Activated naive CD4-positive, alpha-beta T cell treated with anti-CD3 and anti-CD28 coated beads, Interleukin-2, amount 50 U/mL, for 24 hours (primary cell): ENCODE data around the gene CUL4A.

ENCODE experiments used
- H3K27ac Mint-ChIP-seq: one replicate; pipeline ENCODE4 v1.8.0; 2021; ENCODE audit warnings: mild to moderate bottlenecking, mixed read lengths
- H3K27me3 Mint-ChIP-seq: one replicate; pipeline ENCODE4 v1.8.0; 2021; ENCODE audit warnings: mixed read lengths
- H3K36me3 Mint-ChIP-seq: one replicate; pipeline ENCODE4 v1.8.0; 2021; ENCODE audit warnings: mixed read lengths
- H3K4me1 Mint-ChIP-seq: one replicate; pipeline ENCODE4 v1.8.0; 2021; ENCODE audit warnings: mixed read lengths
- H3K4me3 Mint-ChIP-seq: one replicate; pipeline ENCODE4 v1.8.0; 2021; ENCODE audit warnings: mild to moderate bottlenecking, mixed read lengths
- H3K9me3 Mint-ChIP-seq: one replicate; pipeline ENCODE4 v1.8.0; 2021; ENCODE audit warnings: mixed read lengths

The CUL4A gene

GRCh38 chr13:113274721-113275120, 65.3 kb downstream of the CUL4A start:
- H3K36me3 Mint-ChIP-seq, result no peaks in the 10 kb centered on the region
- H3K9me3 Mint-ChIP-seq, result no peaks in the 10 kb centered on the region
- H3K27me3 Mint-ChIP-seq, result no peaks in the 10 kb centered on the region
- no peak overlapping the region for H3K4me3 Mint-ChIP-seq
- no peak overlapping the region for H3K27ac Mint-ChIP-seq
- H3K4me1 Mint-ChIP-seq, result peaks cover 23% of the 10 kb centered on the region

- Mint-ChIP-seq H3K9me3 (no peaks in the 10 kb centered on the region), H3K27ac (no peak overlapping the region), H3K27me3 (peaks cover under 1% of the 10 kb centered on the region), H3K36me3 (no peaks in the 10 kb centered on the region), H3K4me1 (peaks cover 23% of the 10 kb centered on the region), H3K4me3 (no peak overlapping the region)
These were observed 66.0 kb downstream of the CUL4A start for GRCh38 chr13:113275387-113275786.

DNA sequence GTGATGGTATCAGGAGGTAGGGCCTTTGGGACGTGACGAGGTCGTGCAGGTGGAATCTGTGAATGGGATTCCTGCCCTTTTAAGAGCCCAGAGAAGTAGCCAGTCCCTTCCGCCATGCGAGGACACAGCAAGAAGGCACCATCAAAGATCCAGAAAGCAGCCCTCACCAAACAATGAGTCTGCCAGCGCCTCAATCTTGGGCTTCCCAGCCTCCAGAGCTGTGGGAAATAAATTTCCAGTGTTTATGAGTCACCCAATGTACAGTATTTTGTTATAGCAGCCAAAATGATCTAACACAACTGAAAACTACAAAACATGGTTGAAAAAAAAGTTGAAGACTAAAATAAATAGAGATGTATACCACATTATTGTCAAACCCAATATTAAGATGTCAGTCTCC, 70.7 kb downstream of the CUL4A start:
- peaks cover 6% of the 10 kb centered on the region for H3K27me3 Mint-ChIP-seq
- H3K4me1 Mint-ChIP-seq, result peaks cover 8% of the 10 kb centered on the region
- no peaks in the 10 kb centered on the region for H3K9me3 Mint-ChIP-seq
- H3K36me3 Mint-ChIP-seq, result peaks cover 1% of the 10 kb centered on the region
- H3K4me3 Mint-ChIP-seq, result no peak overlapping the region
- H3K27ac Mint-ChIP-seq, result no peak overlapping the region

DNA sequence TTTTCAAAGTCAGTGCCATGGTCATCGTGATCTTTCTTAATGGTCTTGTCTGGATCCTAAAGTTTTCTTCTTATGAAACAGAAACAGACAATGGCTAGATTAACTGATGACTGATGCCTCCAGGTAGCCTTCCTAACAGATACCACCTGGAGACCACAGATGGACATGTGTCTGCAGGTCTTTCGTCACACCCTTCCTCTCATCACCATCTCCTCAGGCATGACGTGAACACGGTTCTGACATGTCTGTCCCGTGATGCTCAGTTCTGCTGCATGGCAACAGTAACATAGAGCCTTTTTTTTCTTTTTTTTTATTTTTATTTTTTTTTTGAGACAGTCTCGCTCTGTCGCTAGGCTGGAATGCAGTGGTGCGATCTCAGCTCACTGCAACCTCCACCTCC, 74.5 kb downstream of the CUL4A start:
- Mint-ChIP-seq H3K27ac (no peak overlapping the region), H3K36me3 (peaks cover 1% of the 10 kb centered on the region), H3K4me3 (no peak overlapping the region), H3K27me3 (peaks cover 10% of the 10 kb centered on the region), H3K4me1 (no peaks in the 10 kb centered on the region), H3K9me3 (no peaks in the 10 kb centered on the region)

- Mint-ChIP-seq H3K36me3 (no peaks in the 10 kb centered on the region), H3K4me3 (no peak overlapping the region), H3K9me3 (no peaks in the 10 kb centered on the region)
These were observed 79.5 kb downstream of the CUL4A start for GRCh38 chr13:113288880-113289279.

DNA sequence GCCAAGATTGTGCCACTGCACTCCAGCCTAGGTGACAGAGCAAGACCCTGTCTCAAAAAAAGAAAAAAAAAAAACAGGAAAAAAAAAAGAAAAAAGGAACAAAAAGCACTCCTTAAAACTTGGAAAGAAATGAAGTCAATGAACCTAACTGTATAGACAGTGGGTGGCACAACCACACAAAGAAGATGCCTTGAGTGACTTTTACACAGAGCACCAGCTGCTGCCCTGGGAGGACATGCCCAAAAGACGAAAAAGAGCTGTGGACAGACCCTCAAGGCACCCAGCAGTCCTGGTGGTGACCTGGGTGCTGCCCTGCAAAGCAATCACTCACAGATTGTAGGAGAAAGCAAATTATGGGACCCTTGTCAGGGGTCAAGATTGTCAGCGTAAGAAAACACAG, 81.7 kb downstream of the CUL4A start:
- no peak overlapping the region for H3K27ac Mint-ChIP-seq
- H3K4me1 Mint-ChIP-seq, result peaks cover 13% of the 10 kb centered on the region
- H3K27me3 Mint-ChIP-seq, result peaks cover 27% of the 10 kb centered on the region
- no peaks in the 10 kb centered on the region for H3K36me3 Mint-ChIP-seq
- H3K9me3 Mint-ChIP-seq, result no peaks in the 10 kb centered on the region
- H3K4me3 Mint-ChIP-seq, result peak overlapping the region; percentile 5

More at GRCh38 chr13:113288880-113289279, 79.5 kb downstream of the CUL4A start:
- H3K27me3 Mint-ChIP-seq, result peaks cover 26% of the 10 kb centered on the region
- H3K4me1 Mint-ChIP-seq, result peaks cover 9% of the 10 kb centered on the region
- no peak overlapping the region for H3K27ac Mint-ChIP-seq

- peaks cover 20% of the 10 kb centered on the region for H3K4me1 Mint-ChIP-seq
These were observed 82.8 kb downstream of the CUL4A start for GRCh38 chr13:113292021-113292862.

GRCh38 chr13:113293686-113294085, 84.3 kb downstream of the CUL4A start:
- Mint-ChIP-seq H3K9me3 (no peaks in the 10 kb centered on the region), H3K4me1 (peaks cover 28% of the 10 kb centered on the region), H3K27me3 (peaks cover 26% of the 10 kb centered on the region), H3K36me3 (peaks cover 2% of the 10 kb centered on the region), H3K4me3 (no peak overlapping the region), H3K27ac (no peak overlapping the region)

More at GRCh38 chr13:113292021-113292862, 82.8 kb downstream of the CUL4A start:
- H3K9me3 Mint-ChIP-seq, result no peaks in the 10 kb centered on the region
- peaks cover 26% of the 10 kb centered on the region for H3K27me3 Mint-ChIP-seq
- peaks cover 2% of the 10 kb centered on the region for H3K36me3 Mint-ChIP-seq
- peak overlapping the region; percentile 1 for H3K27ac Mint-ChIP-seq
- H3K4me3 Mint-ChIP-seq, result peak overlapping the region; percentile 37

DNA sequence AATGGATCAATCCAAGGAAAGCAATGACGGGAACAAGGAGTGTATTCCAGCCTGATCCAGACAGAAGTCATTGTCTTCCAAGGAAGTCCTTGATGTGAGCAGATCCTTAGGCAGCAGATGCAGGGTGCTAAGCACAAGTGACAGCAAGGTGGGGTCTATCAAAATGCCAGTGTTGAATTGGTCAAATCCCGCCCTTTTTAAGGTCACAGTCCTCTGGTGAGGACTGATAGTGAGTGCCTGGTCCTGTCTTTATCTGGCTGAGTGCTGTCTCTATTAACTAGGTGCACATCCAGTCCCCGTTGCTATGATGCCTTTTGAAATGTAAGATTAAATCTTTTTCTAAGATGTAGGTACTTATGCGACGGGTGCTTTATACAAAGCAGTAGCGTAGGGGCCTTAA, 86.4 kb downstream of the CUL4A start:
- H3K4me1 Mint-ChIP-seq, result peaks cover 40% of the 10 kb centered on the region
- peaks cover 13% of the 10 kb centered on the region for H3K27me3 Mint-ChIP-seq
- no peaks in the 10 kb centered on the region for H3K9me3 Mint-ChIP-seq
- peak overlapping the region; percentile 72 for H3K27ac Mint-ChIP-seq
- peaks cover 2% of the 10 kb centered on the region for H3K36me3 Mint-ChIP-seq
- H3K4me3 Mint-ChIP-seq, result peak overlapping the region; percentile 95

DNA sequence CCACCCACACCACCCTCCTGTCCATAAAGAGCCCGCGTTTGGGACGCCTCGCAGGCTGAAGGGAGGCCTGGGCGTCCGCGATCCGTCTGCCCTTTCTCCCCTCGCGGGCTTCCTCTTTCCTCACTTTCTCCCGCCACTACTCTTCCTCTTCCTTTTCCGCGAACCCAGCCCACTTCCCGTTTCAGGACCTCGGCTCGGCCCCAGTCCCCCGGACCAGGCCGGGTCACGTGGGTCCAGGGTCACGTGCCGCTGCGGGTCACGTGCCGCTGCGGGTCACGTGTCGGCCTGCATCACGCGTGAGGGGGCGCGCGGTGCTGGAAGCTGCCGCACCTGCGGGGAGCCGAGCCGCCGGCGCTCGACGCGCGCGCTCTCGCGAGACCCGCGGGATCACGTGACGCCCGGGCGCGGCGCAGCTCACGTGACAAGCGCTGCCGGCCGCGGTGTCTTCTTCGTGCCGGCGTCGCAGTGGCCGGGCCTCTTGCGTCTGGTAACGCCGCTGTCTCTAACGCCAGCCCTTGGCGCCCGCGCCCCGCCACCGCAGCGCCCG, 87.5 kb downstream of the CUL4A start, which contains the start of gene LAMP1:
LAMP1 (plus strand) TSS at position 417 of the 547 bp plus-strand sequence. CDS start 196 bp downstream, outside the sequence.
- Mint-ChIP-seq H3K4me3 (peak within 1 kb of the TSS; percentile 95), H3K9me3 (no peaks in the 10 kb centered on the region), H3K4me1 (peaks cover 43% of the 10 kb centered on the region), H3K27me3 (peaks cover 8% of the 10 kb centered on the region), H3K36me3 (peaks cover 2% of the 10 kb centered on the region), H3K27ac (peak within 1 kb of the TSS; percentile 100)

DNA sequence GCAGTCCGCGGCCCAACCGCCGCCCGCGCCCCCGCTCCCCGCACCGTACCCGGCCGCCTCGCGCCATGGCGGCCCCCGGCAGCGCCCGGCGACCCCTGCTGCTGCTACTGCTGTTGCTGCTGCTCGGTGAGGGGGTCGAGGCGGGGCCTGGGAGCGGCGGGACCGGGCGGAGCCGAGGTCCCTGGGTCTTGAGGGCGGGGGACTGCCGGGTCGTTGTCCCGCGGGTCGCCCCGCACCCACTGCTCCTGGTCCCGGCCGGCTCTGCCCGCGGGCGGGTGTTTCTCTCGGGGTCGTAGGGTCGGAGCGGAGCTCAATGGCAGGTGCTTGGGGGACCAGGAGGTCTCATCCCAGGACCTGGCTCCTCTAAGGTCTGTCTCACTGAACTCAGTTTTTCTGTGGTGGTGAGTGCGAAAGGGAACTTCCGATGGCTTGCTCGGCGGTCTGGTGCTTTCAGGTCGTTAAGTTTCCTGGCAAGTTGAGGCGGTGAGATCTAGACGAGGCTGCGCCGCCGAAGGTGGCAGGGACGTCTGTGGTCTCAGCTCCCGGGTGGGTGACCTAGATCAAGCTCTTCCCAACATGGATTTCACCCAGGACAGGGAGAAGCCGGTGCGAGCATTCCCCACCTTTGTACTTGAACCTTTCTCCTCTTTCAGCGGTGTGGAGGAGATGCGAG, 88.1 kb downstream of the CUL4A start:
- Mint-ChIP-seq H3K27ac (peak overlapping the region; percentile 99), H3K4me3 (peak overlapping the region; percentile 94), H3K9me3 (no peaks in the 10 kb centered on the region), H3K36me3 (peaks cover 2% of the 10 kb centered on the region), H3K27me3 (peaks cover 4% of the 10 kb centered on the region), H3K4me1 (peaks cover 38% of the 10 kb centered on the region)

DNA sequence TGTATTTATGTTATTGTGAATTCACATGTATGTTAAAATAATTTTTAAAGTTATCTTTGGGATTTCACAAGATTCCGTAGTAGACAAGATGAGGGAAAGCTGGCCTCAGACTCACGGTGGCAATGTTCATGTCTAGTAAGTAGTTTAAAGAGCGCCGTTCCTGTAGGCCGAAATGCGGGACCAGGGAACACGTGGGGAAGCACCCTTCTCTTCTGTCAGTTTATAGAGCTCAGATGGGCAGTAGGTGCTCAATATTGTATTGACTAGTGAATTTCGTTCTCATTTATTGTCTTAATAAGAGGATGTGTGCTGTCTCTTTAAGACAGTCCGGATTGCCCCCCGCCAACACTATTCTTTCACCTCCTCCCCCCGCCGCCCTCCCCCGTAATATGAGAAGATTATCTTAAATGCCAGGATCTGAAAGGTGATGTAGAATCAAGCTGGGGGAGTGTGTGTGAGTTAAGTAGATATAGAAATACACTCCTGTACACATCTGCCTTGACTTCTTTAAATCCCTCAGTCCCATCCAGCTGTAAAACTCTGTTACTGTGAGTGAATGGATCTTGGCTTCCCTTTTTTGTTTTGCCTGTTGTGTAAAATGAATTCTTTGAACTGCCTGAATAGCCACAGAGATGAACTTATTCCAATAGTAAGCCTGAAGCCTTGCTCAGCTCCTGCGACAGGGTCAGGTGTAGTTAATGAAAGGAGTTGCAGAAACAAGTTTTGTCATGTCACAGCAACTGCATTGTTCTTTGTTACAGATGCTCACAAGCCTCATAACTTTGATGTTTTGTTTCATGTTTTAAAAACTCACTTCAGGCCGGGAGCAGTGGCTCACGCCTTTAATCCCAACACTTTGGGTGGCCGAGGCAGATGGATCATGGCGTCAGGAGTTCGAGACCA, 88.9 kb downstream of the CUL4A start:
- Mint-ChIP-seq H3K36me3 (peaks cover 2% of the 10 kb centered on the region), H3K4me1 (peaks cover 43% of the 10 kb centered on the region), H3K9me3 (no peaks in the 10 kb centered on the region), H3K27me3 (peaks cover 4% of the 10 kb centered on the region), H3K4me3 (peak overlapping the region; percentile 94), H3K27ac (peak overlapping the region; percentile 99)

DNA sequence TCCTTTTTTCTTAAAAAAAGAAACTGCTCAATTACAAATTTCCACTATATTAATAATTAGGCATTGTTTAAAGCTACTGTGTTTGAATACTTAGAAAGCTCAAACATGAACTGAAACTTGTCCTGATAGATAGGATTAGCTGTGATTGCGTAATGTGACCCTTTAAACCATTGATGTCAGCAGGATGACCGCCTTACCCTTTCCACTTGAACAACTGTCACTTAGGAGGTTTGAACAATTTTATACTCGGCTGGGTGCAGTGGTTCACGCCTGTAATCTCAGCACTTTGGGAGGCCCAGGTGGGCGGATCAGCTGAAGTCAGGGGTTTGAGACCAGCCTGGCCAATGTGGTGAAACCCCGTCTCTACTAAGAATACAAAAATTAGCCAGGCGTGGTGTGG, 90.5 kb downstream of the CUL4A start:
- Mint-ChIP-seq H3K27me3 (peaks cover 2% of the 10 kb centered on the region), H3K36me3 (peaks cover 2% of the 10 kb centered on the region), H3K27ac (no peak overlapping the region), H3K4me3 (no peak overlapping the region), H3K9me3 (no peaks in the 10 kb centered on the region), H3K4me1 (peaks cover 52% of the 10 kb centered on the region)

DNA sequence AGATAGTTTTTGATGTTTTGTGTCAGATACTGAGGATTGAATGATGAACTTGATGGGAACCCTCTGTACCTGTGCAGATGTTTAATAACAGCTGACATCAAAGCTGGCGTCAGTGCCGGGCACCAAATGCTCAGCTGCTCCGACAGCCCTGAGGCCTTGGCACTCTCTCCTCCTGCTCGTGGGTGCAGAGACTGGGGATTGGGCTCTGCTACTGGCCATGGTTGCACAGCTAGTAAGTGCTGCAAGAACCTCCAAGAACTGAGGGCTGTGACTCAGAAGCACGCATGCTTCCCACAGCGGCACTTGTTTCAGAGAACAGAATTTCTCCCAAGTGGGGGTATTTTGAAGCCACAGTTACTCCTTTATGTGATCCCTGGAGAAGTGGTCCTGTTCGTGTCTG, 93.6 kb downstream of the CUL4A start:
- no peak overlapping the region for H3K4me3 Mint-ChIP-seq
- H3K9me3 Mint-ChIP-seq, result no peaks in the 10 kb centered on the region
- H3K27me3 Mint-ChIP-seq, result no peaks in the 10 kb centered on the region
- H3K4me1 Mint-ChIP-seq, result peaks cover 54% of the 10 kb centered on the region
- H3K27ac Mint-ChIP-seq, result no peak overlapping the region
- H3K36me3 Mint-ChIP-seq, result peaks cover 2% of the 10 kb centered on the region

DNA sequence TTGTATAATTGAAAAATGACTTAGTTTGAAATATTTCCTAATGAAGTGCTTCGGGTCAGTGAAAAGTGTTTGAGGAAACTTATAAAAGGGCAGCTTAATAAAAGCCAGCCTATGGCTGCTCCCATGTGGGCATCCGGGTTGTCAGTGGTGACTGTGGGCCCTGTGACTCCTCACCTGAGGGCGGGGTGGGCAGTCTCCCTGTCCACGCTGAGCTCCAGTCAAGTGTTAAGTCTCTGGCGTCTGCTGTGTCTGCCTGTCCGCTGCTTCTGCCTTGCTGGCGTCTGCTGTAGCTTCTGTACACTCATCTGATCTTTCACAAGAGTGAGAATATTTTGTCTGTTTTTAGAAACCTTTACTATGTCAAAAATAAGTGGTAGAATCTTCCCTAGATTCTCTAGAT, 94.7 kb downstream of the CUL4A start:
- peak overlapping the region; percentile 17 for H3K27ac Mint-ChIP-seq
- H3K36me3 Mint-ChIP-seq, result peaks cover 2% of the 10 kb centered on the region
- H3K9me3 Mint-ChIP-seq, result no peaks in the 10 kb centered on the region
- no peaks in the 10 kb centered on the region for H3K27me3 Mint-ChIP-seq
- H3K4me1 Mint-ChIP-seq, result peaks cover 42% of the 10 kb centered on the region
- no peak overlapping the region for H3K4me3 Mint-ChIP-seq
